Panc1 (cell line): Measurements from ENCODE around the gene CDC26. TPM values are rescaled to one million over a fixed set of nuclear protein-coding genes. Genes with fewer than 3 reads are reported as not detected.

Experiments used
- ATAC-seq: fragments of 200-7000 bp; cut with Tn5 transposase; 2 replicates; pipeline ENCODE4 v1.9.1; 2020; ENCODE audit warnings: mild to moderate bottlenecking, moderate library complexity
- BruUV-seq: library from RNA; stranded (reverse); fragments of 400-500 nt; replicated peaks from 2 replicates; lab custom pipeline; 2021; lab: Mats Ljungman, UMichigan
- CTCF ChIA-PET: fragments of 300-600 bp; sonication (Branson Sonifier 250); formaldehyde crosslinking; loops from one replicate; lab custom pipeline; 2022; ENCODE audit warnings: antibody characterized with exemption; lab: Charles Lee
- POLR2A ChIA-PET: fragments of 300-600 bp; sonication (Branson Sonifier 250); formaldehyde crosslinking; loops from one replicate; lab custom pipeline; 2022; ENCODE audit warnings: antibody characterized with exemption; lab: Charles Lee
- DNase-seq: peaks from one replicate; pipeline ENCODE4 v3.0.0-alpha.2; 2010; ENCODE audit warnings: low read depth, low spot score
- H3K27ac ChIP-seq: 2 replicates; pipeline ENCODE4 v1.5.1; 2011; ENCODE audit warnings: mild to moderate bottlenecking, low read length, inconsistent platforms
- H3K27me3 ChIP-seq: fragments of 200-500 bp; sonication (Bioruptor generic); 2 replicates; pipeline ENCODE4 v1.6.0; 2014; ENCODE audit warnings: low read length, inconsistent platforms; ENCODE audit not compliant: control insufficient read depth, insufficient read depth
- H3K36me3 ChIP-seq: fragments of 200-500 bp; sonication (Bioruptor generic); 2 replicates; pipeline ENCODE4 v1.5.1; 2014; ENCODE audit warnings: inconsistent platforms, mild to moderate bottlenecking, low read length, moderate library complexity; ENCODE audit not compliant: control insufficient read depth, insufficient read depth
- H3K4me1 ChIP-seq: 2 replicates; pipeline ENCODE4 v1.5.1; 2011; ENCODE audit warnings: inconsistent platforms, mild to moderate bottlenecking, low read length, moderate library complexity; ENCODE audit not compliant: control insufficient read depth, insufficient read depth
- H3K4me3 ChIP-seq, 2 experiments: 2 replicates each; pipeline ENCODE4 v1.5.1; 2011 to 2012; ENCODE audit warnings: low read depth in 2 of 2, low read length in 2 of 2, mild to moderate bottlenecking in 2 of 2, inconsistent platforms in 1 of 2, moderate library complexity in 1 of 2
- H3K9me3 ChIP-seq: fragments of 200-500 bp; sonication (Bioruptor generic); 2 replicates; pipeline ENCODE4 v1.5.1; 2014; ENCODE audit warnings: low read depth, mild to moderate bottlenecking, inconsistent platforms, low read length, moderate library complexity; ENCODE audit not compliant: control insufficient read depth, insufficient read depth
- POLR2AphosphoS5 ChIP-seq: IDR thresholded peaks from 2 replicates; pipeline ENCODE4 v1.6.1; 2012; ENCODE audit warnings: mild to moderate bottlenecking, low read depth, low read length, moderate library complexity
- SIN3A ChIP-seq: IDR thresholded peaks from 2 replicates; pipeline ENCODE4 v1.6.1; 2012; ENCODE audit warnings: low read depth, mild to moderate bottlenecking, low read length, moderate library complexity, borderline replicate concordance; ENCODE audit not compliant: insufficient read depth
- TCF7L2 ChIP-seq: IDR thresholded peaks from 2 replicates; pipeline ENCODE4 v1.6.1; 2011; ENCODE audit warnings: mild to moderate bottlenecking, low read depth, low read length, inconsistent platforms
- in situ Hi-C: cut with HindIII; loops from 2 replicates; pipeline ENCODE4 v1.10.0; 2016; ENCODE audit warnings: low sequenced_read_pairs, low pct_unique_long_range_greater_than_20kb
- intact Hi-C: fragments of 100-400 bp; cut with micrococcal nuclease; formaldehyde crosslinking; loops from one replicate; pipeline ENCODE4 v1.10.0; 2022; ENCODE audit not compliant: unreplicated experiment
- total RNA-seq: library from RNA; stranded (reverse); gene quantifications from one replicate; pipeline ENCODE4 v1.2.1, GENCODE V29; 2021; ENCODE audit not compliant: unreplicated experiment
- TF ChIP-seq, protein P1 (sequence below): fragments of 450-650 bp; IDR thresholded peaks from 2 replicates; pipeline ENCODE4 v1.5.1; 2017; ENCODE audit warnings: mild to moderate bottlenecking
- TF ChIP-seq, protein P2 (sequence below), 2 experiments: IDR thresholded peaks; 2 replicates each; pipeline ENCODE4 v1.6.1; 2011 to 2012; ENCODE audit warnings: low read depth in 2 of 2, control low read depth in 1 of 2, low read length in 1 of 2, mild to moderate bottlenecking in 1 of 2, moderate library complexity in 1 of 2; ENCODE audit not compliant: insufficient read depth in 1 of 2

CDC26 gene
- total RNA-seq, 1 experiment from 2014 or later = 19.4 TPM

DNA sequence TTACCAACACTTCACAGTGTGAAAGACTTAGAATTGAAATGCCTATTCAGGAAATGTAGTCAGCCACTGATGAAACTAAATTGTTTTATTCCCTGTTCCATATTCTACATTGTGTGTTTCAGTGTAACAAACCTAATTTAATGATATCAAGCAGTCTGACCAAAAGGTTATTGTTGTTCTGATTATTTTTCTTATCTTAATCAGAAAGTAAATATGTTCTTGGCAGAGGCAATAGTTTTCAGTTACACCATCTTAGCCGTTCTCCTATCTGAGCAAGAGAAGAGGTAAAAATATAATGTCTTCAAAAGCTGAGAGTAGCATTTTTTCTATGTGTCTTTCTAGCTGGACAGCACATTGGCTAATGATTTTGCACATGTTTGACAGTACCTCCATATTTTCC is 17.1 kb downstream of the CDC26 start:
- ATAC-seq = no peak
- Histone ChIP-seq H3K27ac (no peak overlapping the region), H3K9me3 (no peaks in the 10 kb centered on the region), H3K4me1 (no peaks in the 10 kb centered on the region), H3K27me3 (no peaks in the 10 kb centered on the region), H3K4me3 (no peak overlapping the region), H3K36me3 (no peaks in the 10 kb centered on the region; the same call in 1 of the 2 replicates)
- in situ Hi-C loops = no loop called here
- POLR2A ChIA-PET = no interaction called here
- intact Hi-C loops = no loop called here
- no TSS peak for BruUV-seq
- CTCF ChIA-PET = no interaction called here
- TF ChIP-seq TCF7L2 (no peak), POLR2AphosphoS5 (no peak), SIN3A (no peak)
- TF ChIP-seq, protein P1, sequence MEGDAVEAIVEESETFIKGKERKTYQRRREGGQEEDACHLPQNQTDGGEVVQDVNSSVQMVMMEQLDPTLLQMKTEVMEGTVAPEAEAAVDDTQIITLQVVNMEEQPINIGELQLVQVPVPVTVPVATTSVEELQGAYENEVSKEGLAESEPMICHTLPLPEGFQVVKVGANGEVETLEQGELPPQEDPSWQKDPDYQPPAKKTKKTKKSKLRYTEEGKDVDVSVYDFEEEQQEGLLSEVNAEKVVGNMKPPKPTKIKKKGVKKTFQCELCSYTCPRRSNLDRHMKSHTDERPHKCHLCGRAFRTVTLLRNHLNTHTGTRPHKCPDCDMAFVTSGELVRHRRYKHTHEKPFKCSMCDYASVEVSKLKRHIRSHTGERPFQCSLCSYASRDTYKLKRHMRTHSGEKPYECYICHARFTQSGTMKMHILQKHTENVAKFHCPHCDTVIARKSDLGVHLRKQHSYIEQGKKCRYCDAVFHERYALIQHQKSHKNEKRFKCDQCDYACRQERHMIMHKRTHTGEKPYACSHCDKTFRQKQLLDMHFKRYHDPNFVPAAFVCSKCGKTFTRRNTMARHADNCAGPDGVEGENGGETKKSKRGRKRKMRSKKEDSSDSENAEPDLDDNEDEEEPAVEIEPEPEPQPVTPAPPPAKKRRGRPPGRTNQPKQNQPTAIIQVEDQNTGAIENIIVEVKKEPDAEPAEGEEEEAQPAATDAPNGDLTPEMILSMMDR = no peak
- TF ChIP-seq, protein P2, sequence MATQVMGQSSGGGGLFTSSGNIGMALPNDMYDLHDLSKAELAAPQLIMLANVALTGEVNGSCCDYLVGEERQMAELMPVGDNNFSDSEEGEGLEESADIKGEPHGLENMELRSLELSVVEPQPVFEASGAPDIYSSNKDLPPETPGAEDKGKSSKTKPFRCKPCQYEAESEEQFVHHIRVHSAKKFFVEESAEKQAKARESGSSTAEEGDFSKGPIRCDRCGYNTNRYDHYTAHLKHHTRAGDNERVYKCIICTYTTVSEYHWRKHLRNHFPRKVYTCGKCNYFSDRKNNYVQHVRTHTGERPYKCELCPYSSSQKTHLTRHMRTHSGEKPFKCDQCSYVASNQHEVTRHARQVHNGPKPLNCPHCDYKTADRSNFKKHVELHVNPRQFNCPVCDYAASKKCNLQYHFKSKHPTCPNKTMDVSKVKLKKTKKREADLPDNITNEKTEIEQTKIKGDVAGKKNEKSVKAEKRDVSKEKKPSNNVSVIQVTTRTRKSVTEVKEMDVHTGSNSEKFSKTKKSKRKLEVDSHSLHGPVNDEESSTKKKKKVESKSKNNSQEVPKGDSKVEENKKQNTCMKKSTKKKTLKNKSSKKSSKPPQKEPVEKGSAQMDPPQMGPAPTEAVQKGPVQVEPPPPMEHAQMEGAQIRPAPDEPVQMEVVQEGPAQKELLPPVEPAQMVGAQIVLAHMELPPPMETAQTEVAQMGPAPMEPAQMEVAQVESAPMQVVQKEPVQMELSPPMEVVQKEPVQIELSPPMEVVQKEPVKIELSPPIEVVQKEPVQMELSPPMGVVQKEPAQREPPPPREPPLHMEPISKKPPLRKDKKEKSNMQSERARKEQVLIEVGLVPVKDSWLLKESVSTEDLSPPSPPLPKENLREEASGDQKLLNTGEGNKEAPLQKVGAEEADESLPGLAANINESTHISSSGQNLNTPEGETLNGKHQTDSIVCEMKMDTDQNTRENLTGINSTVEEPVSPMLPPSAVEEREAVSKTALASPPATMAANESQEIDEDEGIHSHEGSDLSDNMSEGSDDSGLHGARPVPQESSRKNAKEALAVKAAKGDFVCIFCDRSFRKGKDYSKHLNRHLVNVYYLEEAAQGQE (IDR thresholded peaks at IDR 0.05; ENCODE audit: insufficient read depth in 1 of 2, low read depth in 2 of 2, low read length in 1 of 2) = no peak
- no peak for DNase-seq

GRCh38 chr9:113257863-113258262 is 17.5 kb downstream of the CDC26 start:
- H3K36me3 ChIP-seq = no peaks in the 10 kb centered on the region; the same call in 1 of the 2 replicates
- intact Hi-C loops (no loop called here), in situ Hi-C loops (no loop called here)
- no peaks in the 10 kb centered on the region for H3K27me3 ChIP-seq
- no TSS peak for BruUV-seq
- H3K4me1 ChIP-seq = no peaks in the 10 kb centered on the region
- H3K9me3 ChIP-seq = no peaks in the 10 kb centered on the region
- TF ChIP-seq POLR2AphosphoS5 = no peak
- TF ChIP-seq, protein P2 (IDR thresholded peaks at IDR 0.05; ENCODE audit: insufficient read depth in 1 of 2, low read depth in 2 of 2, low read length in 1 of 2) = no peak
- no peak overlapping the region for H3K4me3 ChIP-seq
- ChIA-PET POLR2A (no interaction called here), CTCF (no interaction called here)
- DNase-seq (no peak), ATAC-seq (no peak)
- H3K27ac ChIP-seq = no peak overlapping the region
